Measurements from ENCODE around the gene IL1RAP. TPM values are rescaled to one million over a fixed set of nuclear protein-coding genes. Genes with fewer than 3 reads are reported as not detected.

The IL1RAP gene
- total RNA-seq, 1 experiment from 2014 or later = 186 TPM

- CTCF ChIA-PET = interaction anchor here (0.9 kb wide), 1 partner anchor 9 kb away, joined by 4 read pairs; no protein-coding TSS in a partner anchor
- no TSS peak for BruUV-seq (replicated peaks)
- Mint-ChIP-seq H3K4me3 (ENCODE audit: low read depth, unreplicated experiment) (no peak overlapping the region), H3K9me3 (ENCODE audit: low read depth, unreplicated experiment) (no peaks in the 10 kb centered on the region), H3K36me3 (ENCODE audit: insufficient read depth, unreplicated experiment) (peaks cover 29% of the 10 kb centered on the region), H3K27ac (ENCODE audit: unreplicated experiment) (no peak overlapping the region), H3K27me3 (ENCODE audit: unreplicated experiment) (no peaks in the 10 kb centered on the region), H3K4me1 (ENCODE audit: low read depth, unreplicated experiment) (peaks cover 19% of the 10 kb centered on the region)
- DNase-seq = no peak
- intact Hi-C loops (cut with micrococcal nuclease; ENCODE audit: unreplicated experiment) = no loop called here
- no peak for TF ChIP-seq CTCF (IDR thresholded peaks at IDR 0.05; ENCODE audit: unreplicated experiment)
These were observed 105.5 kb downstream of the IL1RAP start for GRCh38 chr3:190619353-190619752.

- TF ChIP-seq CTCF (IDR thresholded peaks at IDR 0.05; ENCODE audit: unreplicated experiment) = no peak
- CTCF ChIA-PET = no interaction called here
- H3K4me3 Mint-ChIP-seq (ENCODE audit: low read depth, unreplicated experiment) = no peak overlapping the region
- no peaks in the 10 kb centered on the region for H3K27me3 Mint-ChIP-seq (ENCODE audit: unreplicated experiment)
- intact Hi-C loops (cut with micrococcal nuclease; ENCODE audit: unreplicated experiment) = no loop called here
- DNase-seq = no peak
- peaks cover 19% of the 10 kb centered on the region for H3K4me1 Mint-ChIP-seq (ENCODE audit: low read depth, unreplicated experiment)
- H3K9me3 Mint-ChIP-seq (ENCODE audit: low read depth, unreplicated experiment) = no peaks in the 10 kb centered on the region
- no TSS peak for BruUV-seq (replicated peaks)
- no peak overlapping the region for H3K27ac Mint-ChIP-seq (ENCODE audit: unreplicated experiment)
- H3K36me3 Mint-ChIP-seq (ENCODE audit: insufficient read depth, unreplicated experiment) = peaks cover 33% of the 10 kb centered on the region
These were observed 105.9 kb downstream of the IL1RAP start for GRCh38 chr3:190619761-190620160.

GRCh38 chr3:190620886-190621608 lies 107.2 kb downstream of the IL1RAP start:
- Mint-ChIP-seq H3K4me1 (ENCODE audit: low read depth, unreplicated experiment) (peaks cover 19% of the 10 kb centered on the region), H3K27ac (ENCODE audit: unreplicated experiment) (no peak overlapping the region), H3K27me3 (ENCODE audit: unreplicated experiment) (no peaks in the 10 kb centered on the region), H3K9me3 (ENCODE audit: low read depth, unreplicated experiment) (no peaks in the 10 kb centered on the region), H3K36me3 (ENCODE audit: insufficient read depth, unreplicated experiment) (peaks cover 39% of the 10 kb centered on the region), H3K4me3 (ENCODE audit: low read depth, unreplicated experiment) (no peak overlapping the region)
- DNase-seq = no peak
- no TSS peak for BruUV-seq (replicated peaks)
- no peak for TF ChIP-seq CTCF (IDR thresholded peaks at IDR 0.05; ENCODE audit: unreplicated experiment)
- CTCF ChIA-PET = no interaction called here
- intact Hi-C loops (cut with micrococcal nuclease; ENCODE audit: unreplicated experiment) = no loop called here

- Mint-ChIP-seq H3K4me3 (ENCODE audit: low read depth, unreplicated experiment) (no peak overlapping the region), H3K27ac (ENCODE audit: unreplicated experiment) (no peak overlapping the region), H3K36me3 (ENCODE audit: insufficient read depth, unreplicated experiment) (peaks cover 41% of the 10 kb centered on the region), H3K27me3 (ENCODE audit: unreplicated experiment) (no peaks in the 10 kb centered on the region), H3K9me3 (ENCODE audit: low read depth, unreplicated experiment) (no peaks in the 10 kb centered on the region), H3K4me1 (ENCODE audit: low read depth, unreplicated experiment) (peaks cover 10% of the 10 kb centered on the region)
- TF ChIP-seq CTCF (IDR thresholded peaks at IDR 0.05; ENCODE audit: unreplicated experiment) = no peak
- BruUV-seq (replicated peaks) = no TSS peak
- CTCF ChIA-PET = no interaction called here
- no peak for DNase-seq
- intact Hi-C loops (cut with micrococcal nuclease; ENCODE audit: unreplicated experiment) = no loop called here
These were observed 108.0 kb downstream of the IL1RAP start for GRCh38 chr3:190621927-190622326.
